Activated CD4-positive, CD25-positive, alpha-beta regulatory T cell treated with anti-CD3 and anti-CD28 coated beads, Interleukin-2, amount 50 U/mL, for 72 hours (primary cell): ENCODE results near the gene SFN.
"Not testable (repeated sequence)": the region's sequence is repeated elsewhere in the genome, so short reads cannot be mapped to it uniquely, and the experiment has no call there.

Experiments used
- DNase-seq: peaks from one replicate; pipeline ENCODE4 v3.0.0; 2021

The SFN gene

GRCh38 chr1:26873097-26873496, 10.1 kb downstream of the SFN start:
- DNase-seq = not testable (repeated sequence)

GRCh38 chr1:26874896-26875295, 11.9 kb downstream of the SFN start:
- DNase-seq = no peak

- no peak for DNase-seq
Observed at GRCh38 chr1:26877326-26877725, 14.4 kb downstream of the SFN start.

GRCh38 chr1:26879793-26880192, 16.8 kb downstream of the SFN start:
- DNase-seq = no peak

GRCh38 chr1:26881611-26882010, 18.7 kb downstream of the SFN start:
- DNase-seq = not testable (repeated sequence)

- no peak for DNase-seq
Observed at GRCh38 chr1:26882696-26883463, 19.9 kb downstream of the SFN start.

- DNase-seq = no peak
Observed at GRCh38 chr1:26887125-26887524, 24.2 kb downstream of the SFN start.

GRCh38 chr1:26888231-26888630, 25.3 kb downstream of the SFN start:
- DNase-seq = no peak

GRCh38 chr1:26889551-26890466, 26.9 kb downstream of the SFN start, which contains the start of gene GPN2:
GPN2 (minus strand) TSS chr1:26890283; CDS start chr1:26890096, 187 bp downstream.
- peak; percentile 81 for DNase-seq

GRCh38 chr1:26890467-26890796, 27.5 kb downstream of the SFN start:
- no peak for DNase-seq

- DNase-seq = no peak
Observed at GRCh38 chr1:26894263-26894662, 31.3 kb downstream of the SFN start.

- no peak for DNase-seq
Observed at GRCh38 chr1:26897351-26897750, 34.4 kb downstream of the SFN start.

GRCh38 chr1:26900001-26900814, 37.3 kb downstream of the SFN start, which contains the start of gene GPATCH3:
GPATCH3 (minus strand) TSS chr1:26900467; CDS start chr1:26900442, 25 bp downstream.
- peak; percentile 86 for DNase-seq

GRCh38 chr1:26900815-26901511, 38.0 kb downstream of the SFN start:
- DNase-seq = no peak

- no peak for DNase-seq
Observed at GRCh38 chr1:26907071-26907917, 44.3 kb downstream of the SFN start.

GRCh38 chr1:26909951-26910342, 47.0 kb downstream of the SFN start:
- no peak for DNase-seq

- DNase-seq = no peak
Observed at GRCh38 chr1:26910343-26911160, 47.6 kb downstream of the SFN start.

- DNase-seq = no peak
Observed at GRCh38 chr1:26911399-26912146, 48.6 kb downstream of the SFN start.

GRCh38 chr1:26912147-26912490, 49.2 kb downstream of the SFN start:
- DNase-seq = no peak

- no peak for DNase-seq
Observed at GRCh38 chr1:26913389-26913753, 50.4 kb downstream of the SFN start.
